Urothelium cell line (cell line): ENCODE results near the gene FKBP11.
A peak's percentile ranks its signal among the peaks of the same experiment; 100 is the strongest.

Source experiments
- DNase-seq: peaks from one replicate; pipeline ENCODE4 v3.0.0; 2011; ENCODE audit warnings: low spot score, mixed read lengths
- FAIRE-seq: peaks from 2 replicates; lab custom pipeline; 2011; peaks lifted over from hg19 to GRCh38; lab: Jason Lieb, UNC

FKBP11 gene

DNA sequence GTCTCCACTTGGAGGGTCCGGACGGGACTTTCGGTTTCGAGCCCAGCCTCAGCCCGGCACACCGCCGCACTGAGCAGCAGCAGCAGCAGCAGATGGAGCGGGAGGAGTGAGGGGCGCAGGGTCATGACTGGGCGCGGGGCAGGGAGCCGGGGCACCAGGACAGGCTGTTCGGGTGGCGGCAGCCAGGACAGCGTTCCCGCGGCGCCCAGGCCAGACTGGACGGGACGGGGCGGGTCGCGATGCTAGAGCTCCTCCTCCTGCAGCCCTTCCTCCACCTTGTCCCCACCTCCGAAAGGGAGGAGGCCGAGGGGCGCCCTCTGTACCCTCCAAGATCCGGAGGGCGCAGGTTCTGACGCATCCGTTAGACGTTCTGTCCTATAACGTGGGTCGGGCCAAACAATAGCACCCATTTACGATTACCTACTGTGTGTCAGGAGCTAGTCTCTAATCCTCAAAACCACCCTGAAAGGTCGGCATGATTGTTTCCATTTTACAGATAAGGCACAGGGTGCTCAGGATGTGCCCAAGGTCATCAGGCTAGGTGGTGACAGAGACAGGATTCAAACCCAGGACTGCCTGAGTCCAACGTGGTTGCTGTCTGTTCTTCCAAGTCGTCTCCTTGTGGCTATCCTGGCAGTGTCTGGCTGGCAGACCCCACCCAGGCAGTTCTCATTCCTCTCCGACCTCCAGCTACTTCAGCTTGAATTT is at the start of gene FKBP11:
Gene FKBP11 (minus strand): TSS at position 189 of the 708 bp plus-strand sequence. CDS start 64 bp downstream, at position 125.
- FAIRE-seq: no peak

DNA sequence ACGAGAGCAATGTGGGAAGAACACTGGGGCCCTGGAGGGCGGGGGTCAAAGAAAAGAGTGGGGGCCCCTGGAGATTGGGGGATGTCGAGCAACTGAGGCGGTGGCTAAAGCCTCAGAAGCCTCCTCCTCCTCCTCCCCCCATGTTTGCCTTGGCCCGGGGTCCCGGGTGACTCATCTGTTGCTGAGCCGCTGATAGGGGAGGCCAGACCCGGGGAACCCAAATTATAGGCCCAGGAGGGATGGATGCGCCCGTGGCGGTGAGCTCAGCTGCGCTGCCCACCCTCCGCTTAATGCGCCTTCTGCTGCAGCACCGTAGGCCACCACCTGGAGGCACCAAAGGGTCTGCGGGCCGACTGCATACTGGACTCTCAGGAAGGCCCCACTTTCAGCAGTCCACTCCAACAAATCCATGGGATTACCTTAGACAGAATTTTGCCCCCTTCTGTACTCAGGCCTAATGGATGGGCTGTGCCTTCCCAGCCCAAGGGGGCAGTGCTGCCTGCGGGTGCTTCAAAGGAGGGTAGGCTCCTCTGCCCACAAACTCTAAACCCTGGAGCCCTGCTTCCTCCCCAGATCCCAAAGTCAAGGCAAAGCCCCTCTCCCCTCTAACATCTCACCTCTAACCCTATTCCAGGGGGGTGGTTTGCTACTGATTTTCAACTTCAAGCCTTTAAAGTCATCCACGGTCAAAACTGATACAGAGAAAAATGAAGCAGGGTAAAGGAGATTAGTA is 48.8 kb upstream of the FKBP11 start:
- FAIRE-seq: no peak
- no peak for DNase-seq

More for the DNA sequence above, at the start of gene FKBP11:
- no peak for DNase-seq

DNA sequence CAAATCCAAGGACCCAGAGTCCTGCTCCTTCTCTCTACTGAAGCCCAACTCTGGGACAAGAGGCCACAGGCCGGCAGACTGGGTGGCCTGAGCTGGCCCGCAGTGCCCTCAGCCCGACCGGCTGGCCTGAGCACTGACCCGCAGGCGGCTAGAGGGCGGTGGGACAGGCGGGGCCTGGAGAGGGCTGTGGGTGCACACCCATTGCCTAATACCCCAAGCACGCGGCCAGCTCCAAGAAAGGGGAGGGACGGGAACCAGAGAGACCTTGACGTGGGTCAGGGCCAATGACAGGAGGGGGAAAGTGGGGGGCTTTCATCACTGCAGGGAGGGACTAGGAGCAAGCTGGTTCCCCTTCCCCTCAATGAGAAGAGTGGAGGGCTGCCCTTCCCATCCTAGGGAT is 48.2 kb upstream of the FKBP11 start:
- no peak for FAIRE-seq
- DNase-seq: no peak

DNA sequence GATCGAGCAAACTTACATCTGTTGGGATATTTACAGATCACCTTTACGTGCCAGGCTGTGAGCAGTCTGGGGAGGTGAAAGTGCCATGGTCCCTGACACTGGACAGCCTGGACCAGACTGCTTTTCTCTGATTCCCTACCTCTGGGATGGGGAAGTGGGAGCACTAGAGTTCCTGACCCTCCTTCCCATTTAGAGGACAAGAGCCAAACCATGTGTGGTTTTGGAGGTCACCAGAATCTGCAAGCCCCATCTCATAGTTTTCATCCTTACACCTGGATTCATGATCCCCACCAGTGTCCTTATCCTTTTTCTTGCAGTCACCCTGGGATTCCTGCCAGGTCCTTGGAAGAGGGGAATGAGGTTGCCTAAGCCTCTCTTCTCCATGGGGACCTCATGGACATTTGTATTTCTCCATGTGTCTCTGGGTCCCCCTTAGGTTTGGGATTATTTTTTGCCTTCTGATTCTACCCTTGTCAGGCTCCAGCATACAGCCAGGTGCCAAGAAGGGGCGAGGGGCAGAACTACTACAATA is 47.7 kb upstream of the FKBP11 start:
- DNase-seq: no peak
- FAIRE-seq: no peak

DNA sequence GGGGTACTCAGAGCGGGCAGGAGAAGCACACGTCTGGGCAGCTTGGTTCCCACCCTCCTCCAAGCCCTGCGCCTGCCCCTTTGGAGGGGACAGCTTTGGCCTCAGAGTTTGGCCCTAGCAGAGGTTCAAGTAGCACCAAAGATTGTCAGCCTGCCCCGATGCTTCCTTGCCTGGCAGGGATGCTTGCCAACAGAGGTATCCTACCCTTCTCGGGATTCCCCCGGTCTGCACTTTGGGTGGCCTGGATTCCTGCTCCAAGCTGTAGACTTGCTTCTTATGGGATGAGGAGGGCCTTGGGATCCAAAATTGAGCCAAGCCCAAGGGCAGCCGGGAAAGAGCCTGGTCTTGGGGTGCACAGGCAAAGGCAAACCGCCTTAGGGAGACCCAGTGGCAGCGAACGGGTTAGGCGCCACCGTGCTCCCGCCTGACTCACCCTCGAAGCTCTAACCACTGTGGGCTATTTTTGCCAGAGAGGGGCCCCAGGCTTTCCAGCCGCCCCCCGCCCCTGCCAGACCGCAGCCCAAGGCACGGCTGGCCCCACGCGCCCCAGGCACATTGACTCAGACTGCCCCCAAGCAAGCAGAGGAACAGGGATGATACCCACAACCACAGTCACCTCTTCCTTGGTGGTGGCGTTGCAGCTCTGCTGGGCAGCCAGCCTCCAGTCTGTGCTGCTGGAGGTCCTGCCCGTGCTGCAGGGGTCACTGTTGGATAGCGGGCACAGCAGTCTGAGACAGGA is 47.1 kb upstream of the FKBP11 start:
- no peak for FAIRE-seq
- no peak for DNase-seq

DNA sequence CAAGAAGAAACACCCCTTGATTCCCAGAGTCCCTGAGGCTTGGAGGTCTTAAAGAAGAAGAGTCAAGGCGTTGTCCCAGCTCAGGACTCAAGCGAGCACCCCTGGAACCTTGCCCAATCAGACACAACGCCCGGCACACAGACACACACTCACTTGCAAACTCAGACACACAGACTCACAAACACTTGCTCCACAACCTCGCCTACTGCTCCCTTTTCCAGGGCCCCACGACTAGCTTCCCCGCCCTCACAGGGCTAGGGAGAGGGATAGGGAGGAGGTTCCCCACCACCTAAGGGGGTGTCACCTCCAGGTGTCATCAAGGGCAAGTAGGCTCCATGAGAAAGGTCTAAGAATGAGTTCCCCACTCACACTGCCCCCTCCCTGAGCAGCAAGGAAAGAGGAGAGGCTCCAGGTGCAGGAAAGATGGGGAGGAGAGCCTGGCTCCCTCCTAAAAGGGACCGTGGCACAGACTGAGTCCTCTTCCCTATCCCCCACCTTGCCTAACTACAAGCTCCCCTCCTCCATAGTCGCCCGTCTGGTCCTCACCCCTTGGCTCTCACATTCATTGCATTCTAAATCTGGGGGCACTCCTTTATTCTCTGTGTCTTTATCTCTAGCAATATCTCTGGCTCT is 45.5 kb upstream of the FKBP11 start:
- FAIRE-seq: no peak

DNA sequence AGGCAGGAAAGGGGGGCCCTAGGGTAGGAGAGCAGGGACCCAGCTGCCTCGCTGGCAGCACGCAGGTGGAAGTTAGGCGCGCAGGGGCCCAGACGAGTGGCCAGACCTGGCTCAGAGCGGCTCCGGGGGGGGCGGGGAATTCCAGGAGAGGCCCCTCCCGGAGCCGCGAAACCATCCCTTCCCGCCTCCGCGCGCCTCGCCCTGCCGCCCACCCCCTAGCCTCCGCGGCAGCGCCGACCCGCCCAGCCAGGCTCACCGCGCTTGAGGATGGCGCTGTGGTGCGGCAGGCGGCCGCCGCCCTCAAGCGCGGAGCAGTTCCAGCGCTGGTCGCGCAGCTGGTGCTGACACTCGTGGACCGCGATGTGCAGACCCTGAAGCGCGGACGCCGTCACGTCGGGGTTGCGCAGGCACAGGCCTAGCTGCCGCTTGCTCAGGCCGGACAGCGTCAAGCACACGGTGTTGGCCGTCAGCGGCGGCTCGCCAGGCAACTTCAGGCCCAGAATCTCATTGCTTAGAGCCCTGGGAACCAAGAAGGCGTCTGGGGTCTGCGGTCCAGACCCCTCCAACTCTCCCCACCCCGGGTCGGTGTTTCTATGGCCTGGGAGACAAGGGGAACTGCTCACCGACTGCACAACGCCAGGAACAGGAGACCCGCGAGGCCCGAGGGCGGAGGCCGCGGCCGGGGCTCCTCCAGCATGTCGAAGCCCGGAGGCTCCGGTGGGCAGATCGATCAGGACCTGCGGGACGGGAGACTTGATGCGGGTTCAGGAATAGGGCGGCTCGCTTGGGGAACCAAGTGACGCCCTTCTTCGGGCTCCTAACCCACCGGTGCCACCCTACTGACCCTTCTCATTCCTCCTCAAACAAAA is 44.8 kb upstream of the FKBP11 start:
- DNase-seq (no peak), FAIRE-seq (no peak)

More for the DNA sequence above, 45.5 kb upstream of the FKBP11 start:
- no peak for DNase-seq

DNA sequence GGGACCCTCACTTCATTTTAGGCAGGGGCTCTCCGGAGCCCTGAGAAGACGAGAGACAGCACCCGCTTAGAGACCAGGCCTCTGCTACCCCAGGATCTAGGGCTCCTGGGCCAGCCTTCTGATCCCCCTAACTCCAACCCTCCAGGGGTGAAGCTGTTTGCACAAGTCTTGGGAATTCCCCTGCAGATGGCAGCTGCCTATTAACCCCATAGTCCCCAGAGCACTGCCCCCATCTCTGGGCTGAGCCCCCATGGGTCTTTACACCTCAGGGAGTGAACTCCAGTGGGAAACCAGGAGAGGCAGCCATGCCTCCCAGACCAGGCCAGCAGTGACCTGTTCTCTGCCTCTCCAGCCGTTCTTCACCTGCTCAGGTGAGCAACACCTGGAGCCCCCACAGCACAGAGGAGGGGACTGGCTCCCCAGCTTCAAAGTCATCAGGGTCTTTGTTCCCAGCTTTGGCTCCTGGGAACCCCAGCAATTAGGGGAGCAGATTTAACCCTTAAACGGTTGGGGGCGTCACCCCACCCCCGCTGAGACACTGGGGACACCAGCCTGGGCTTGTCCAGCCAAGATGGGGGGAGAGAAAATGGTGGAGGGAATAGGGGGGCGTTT is 44.0 kb upstream of the FKBP11 start:
- DNase-seq (no peak), FAIRE-seq (no peak)

DNA sequence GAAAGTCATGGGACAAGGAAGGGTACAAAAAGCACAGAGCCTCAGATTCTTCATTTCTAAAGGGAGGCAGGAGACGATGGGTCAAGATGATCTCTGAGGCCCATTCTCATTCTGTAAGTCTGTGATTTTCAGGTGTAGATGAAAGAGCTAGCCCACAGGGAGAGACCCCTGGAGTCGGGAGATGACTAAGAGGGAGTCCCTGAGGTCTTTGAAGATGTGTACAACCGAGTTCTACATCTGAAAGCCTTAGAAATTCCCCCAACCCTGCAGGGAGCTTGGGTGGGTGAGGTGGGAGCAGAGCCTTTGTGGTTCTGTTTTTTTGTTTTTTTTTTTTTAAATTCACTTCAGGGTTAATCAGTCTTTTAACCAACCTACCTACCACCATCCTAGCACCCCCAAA is 43.2 kb upstream of the FKBP11 start:
- FAIRE-seq (no peak), DNase-seq (no peak)

DNA sequence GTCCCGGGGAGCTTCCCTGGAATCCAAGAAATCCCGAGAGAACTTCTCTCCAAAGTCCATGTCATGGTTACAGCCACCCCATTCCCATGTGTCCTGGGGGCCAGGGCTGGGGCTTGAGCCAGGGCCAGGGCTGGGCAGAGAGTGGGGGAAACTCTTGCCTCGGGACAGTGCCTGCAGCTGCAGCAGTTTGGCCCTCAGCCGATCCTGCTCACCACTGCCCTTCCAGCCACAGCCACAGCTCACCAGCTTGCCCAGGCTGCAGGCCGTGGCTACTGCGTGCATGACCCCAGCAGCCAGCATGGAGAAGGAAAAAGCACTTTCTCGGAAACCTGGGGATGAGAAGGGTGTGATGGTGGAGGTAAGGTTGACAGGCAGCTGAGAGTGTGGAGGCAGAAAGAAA is 42.7 kb upstream of the FKBP11 start:
- FAIRE-seq (no peak), DNase-seq (no peak)

DNA sequence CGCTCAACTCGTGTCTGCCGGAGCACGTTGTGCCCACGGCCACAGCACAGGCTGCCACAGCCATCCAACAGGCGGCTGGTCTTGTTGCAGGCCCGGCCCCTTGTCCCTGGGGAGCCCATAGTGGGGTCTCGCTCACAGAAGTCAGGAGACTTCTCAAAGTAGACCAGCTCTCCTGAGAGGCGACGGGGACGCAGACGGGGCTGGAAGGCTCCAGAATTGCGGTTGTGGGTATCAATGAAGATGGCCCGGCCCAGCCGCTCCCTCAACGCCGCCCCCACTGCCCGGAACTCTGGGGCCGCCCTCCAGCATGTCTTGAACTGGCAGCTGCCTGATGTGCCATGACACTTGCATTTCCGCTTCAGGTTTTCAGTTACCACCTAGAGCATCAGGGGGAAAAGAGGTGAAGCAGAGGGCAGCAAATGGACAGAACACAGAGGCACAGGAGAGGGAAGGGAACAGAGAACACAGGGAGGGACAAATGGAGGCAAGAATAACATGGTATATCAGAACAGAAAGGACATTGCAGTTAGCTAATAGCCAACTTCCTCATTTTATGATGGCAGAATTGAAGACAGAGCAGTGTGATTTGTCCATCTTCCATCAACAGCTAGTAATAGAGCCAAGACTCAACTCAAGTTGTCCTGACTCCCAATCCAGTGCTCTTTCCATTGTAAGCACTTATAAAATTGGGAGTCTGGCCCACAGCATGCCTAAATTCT is 41.0 kb upstream of the FKBP11 start:
- no peak for FAIRE-seq
- no peak for DNase-seq

DNA sequence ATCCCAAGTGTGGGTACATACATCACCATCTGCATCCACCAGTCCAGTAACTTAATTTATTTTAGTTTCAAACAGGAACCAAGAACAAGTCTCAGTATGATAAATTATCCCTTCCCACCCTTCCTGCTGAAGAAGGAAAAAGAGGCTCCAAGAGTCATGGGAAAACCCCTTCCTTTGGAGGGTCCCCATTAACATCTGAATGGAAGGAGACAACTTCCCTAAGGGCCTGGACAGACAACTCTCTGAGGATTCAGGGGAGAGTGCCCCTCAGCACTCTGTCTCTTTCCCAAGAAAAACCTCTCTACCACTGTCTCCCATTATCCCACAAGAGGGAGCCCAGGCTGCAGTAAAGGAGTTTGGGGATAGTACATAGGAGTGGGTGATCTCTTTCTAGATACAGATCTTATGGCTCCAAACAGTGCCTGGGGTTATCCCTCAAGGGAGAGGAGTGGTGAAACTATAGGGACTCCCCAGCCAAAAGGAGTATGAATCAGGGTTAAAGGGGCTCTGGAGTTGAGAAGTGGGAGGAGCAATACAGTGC is 40.1 kb upstream of the FKBP11 start:
- DNase-seq (no peak), FAIRE-seq (no peak)

DNA sequence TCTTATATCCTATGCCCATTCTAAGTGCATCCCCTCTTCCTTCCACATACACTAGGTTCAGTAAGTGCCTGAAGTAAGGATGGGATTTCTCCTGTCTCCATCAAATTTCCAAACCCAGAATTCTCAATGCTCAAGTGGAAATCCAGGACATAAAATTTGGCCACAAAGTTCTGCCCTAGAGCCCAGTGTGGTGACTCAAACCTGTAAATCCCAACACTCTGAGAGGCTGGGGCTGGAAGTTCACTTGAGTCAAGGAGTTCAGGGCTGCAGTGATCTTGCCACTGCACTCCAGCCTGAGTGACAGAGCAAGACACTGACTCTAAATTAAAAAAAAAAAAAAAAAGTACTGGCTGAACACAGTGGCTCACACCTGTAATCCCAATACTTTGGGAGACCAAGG is 36.5 kb upstream of the FKBP11 start:
- DNase-seq (no peak), FAIRE-seq (no peak)

DNA sequence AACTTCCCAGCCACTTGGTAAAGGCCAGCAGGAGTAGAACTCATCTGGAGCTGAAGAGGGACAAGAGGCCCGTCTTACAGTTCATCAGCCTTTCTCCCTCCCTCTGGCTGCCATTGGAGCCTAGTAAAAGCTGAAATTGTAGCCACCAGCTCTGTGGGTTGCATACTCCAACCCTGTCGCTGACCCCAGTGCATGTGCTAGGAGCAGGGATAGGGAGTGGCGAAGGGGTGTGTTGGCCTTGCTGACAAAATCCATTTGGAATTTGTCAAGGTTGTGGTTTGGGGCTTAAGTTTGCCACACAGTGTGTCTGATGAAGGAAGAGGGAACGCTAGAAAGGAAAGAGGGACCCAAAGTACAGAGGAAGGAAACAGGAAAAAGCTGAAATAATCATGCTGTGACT is 36.0 kb upstream of the FKBP11 start:
- DNase-seq: peak; percentile 53
- FAIRE-seq: peak; percentile 35

DNA sequence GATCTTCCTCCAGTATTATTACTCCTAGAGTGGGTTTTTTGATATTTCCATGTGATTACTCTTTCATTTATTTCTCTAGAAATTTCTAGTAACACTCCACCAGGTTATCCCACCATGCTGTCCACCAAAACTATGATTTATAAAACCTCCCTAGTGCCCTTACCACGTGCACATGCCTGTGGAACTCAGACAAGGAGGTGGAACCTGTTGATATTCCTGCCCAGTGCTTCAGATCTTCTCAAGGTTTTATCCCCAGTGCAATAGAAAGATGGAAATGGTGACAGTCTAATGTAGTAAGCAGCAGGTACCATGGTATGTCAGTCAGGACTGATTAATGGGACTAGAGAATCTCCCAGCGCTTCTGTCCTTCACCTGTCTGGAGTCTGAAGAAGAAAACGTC is 35.5 kb upstream of the FKBP11 start:
- FAIRE-seq (no peak), DNase-seq (no peak)

DNA sequence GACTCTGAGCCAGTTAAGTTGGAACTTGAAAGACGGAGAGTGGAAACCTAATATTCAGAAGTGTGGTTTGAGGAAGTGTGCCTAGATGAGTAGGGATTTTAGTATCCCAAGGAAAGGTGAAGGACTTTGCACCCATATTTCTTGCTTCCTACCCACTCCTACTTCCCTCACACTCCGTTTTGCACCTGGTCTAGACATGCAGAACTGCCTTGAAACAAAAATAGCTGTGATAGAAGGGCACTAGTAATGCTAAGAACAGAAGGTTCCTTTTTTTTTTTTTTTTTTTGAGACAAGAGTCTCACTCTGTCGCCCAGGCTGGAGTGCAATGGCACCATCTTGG is 32.7 kb upstream of the FKBP11 start:
- FAIRE-seq (no peak), DNase-seq (no peak)

DNA sequence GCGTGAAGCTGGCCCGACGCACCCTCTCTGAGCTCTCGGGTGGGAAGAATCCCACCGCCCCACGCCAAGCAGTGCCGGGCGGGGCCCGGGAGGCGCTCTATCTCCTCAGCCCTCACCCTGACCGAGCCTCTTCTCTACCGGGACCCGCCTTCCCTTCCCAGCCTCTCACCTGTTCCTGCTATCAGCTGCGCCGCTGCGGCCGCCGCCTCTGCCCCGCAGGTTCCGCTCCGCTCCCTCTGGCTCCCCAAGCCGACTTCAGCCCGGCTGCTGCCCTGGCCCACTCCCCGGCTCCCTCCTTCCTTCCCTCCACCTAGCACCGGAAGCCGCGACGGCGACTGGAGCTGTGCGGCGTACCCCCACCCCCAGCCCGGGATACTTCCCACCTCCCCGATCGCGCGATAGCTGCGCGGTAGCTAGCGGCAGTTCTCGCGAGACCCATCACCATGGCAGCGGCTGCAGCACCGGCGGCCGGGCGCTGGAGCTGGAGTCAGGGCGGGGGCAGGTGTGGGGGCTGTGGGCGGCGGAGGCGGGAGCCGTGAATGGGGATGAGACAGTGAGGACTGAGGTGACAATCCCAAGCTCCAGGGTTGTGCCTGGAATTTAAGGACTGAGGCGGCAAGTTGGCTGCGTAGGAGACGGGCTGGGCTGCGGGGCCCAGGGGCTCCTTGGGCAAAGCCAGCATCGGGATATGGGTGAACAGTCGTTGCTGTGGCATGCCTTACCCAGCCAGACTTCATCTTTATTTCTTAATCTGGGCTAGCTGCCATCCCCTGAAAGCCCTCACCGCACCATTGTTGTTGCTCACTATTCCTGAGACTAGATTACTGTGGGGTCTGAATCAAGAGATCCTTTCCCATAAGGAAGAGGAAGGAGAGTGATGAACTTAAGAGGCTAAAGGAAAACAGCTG is 32.1 kb upstream of the FKBP11 start, which contains the start of gene ARF3:
Gene ARF3 (minus strand): TSS at position 347 of the 908 bp plus-strand sequence. CDS start 16,392 bp downstream, outside the sequence.
- DNase-seq (peak; percentile 98), FAIRE-seq (no peak)
